Parathyroid adenoma (tissue), 2 donors: Measurements from ENCODE around the gene ETFB.
"Not testable (repeated sequence)": the region's sequence is repeated elsewhere in the genome, so short reads cannot be mapped to it uniquely, and the experiment has no call there.

Experiments used
- H2AFZ ChIP-seq: fragments of 300-600 bp; sonication (generic); one replicate; pipeline ENCODE4 v1.7.0; 2017; ENCODE audit warnings: antibody characterized with exemption, mild to moderate bottlenecking
- H3K27ac ChIP-seq: fragments of 300-600 bp; sonication (generic); one replicate; pipeline ENCODE4 v1.7.0; 2017
- H3K27me3 ChIP-seq: fragments of 300-600 bp; sonication (generic); one replicate; pipeline ENCODE4 v1.7.0; 2017; ENCODE audit warnings: low read length; ENCODE audit not compliant: control insufficient read depth, insufficient read depth
- H3K36me3 ChIP-seq: fragments of 300-600 bp; sonication (generic); one replicate; pipeline ENCODE4 v1.7.0; 2017; ENCODE audit warnings: low read length; ENCODE audit not compliant: control insufficient read depth, insufficient read depth
- H3K4me1 ChIP-seq: fragments of 300-600 bp; sonication (generic); one replicate; pipeline ENCODE4 v1.7.0; 2017; ENCODE audit warnings: control low read depth
- H3K4me2 ChIP-seq: fragments of 300-600 bp; sonication (generic); one replicate; pipeline ENCODE4 v1.7.0; 2017; ENCODE audit warnings: low read length
- H3K4me3 ChIP-seq: fragments of 300-600 bp; sonication (generic); one replicate; pipeline ENCODE4 v1.7.0; 2017; ENCODE audit warnings: low read depth, low read length
- H3K79me2 ChIP-seq: fragments of 300-600 bp; sonication (generic); one replicate; pipeline ENCODE4 v1.7.0; 2017; ENCODE audit warnings: control low read depth
- H3K9ac ChIP-seq: fragments of 300-600 bp; sonication (generic); one replicate; pipeline ENCODE4 v1.7.0; 2017; ENCODE audit warnings: mild to moderate bottlenecking
- H3K9me3 ChIP-seq: fragments of 300-600 bp; sonication (generic); one replicate; pipeline ENCODE4 v1.7.0; 2017; ENCODE audit warnings: low read length; ENCODE audit not compliant: control insufficient read depth
- CTCF ChIP-seq: fragments of 300-600 bp; sonication (generic); IDR thresholded peaks from one replicate; pipeline ENCODE4 v1.7.0; 2017; ENCODE audit warnings: antibody characterized with exemption, mild to moderate bottlenecking
- donor health status: primary hyperparathyroidism.

The ETFB gene

GRCh38 chr19:51402117-51402516 is 35.9 kb upstream of the ETFB start:
- Histone ChIP-seq H3K27me3 (no peaks in the 10 kb centered on the region), H3K4me3 (no peak overlapping the region)
- no peak for TF ChIP-seq CTCF

GRCh38 chr19:51399936-51400335 is 33.7 kb upstream of the ETFB start:
- H3K4me3 ChIP-seq, H3K9ac ChIP-seq, H3K27ac ChIP-seq: not testable (repeated sequence)

More at GRCh38 chr19:51402117-51402516, 35.9 kb upstream of the ETFB start:
- no peaks in the 10 kb centered on the region for H3K79me2 ChIP-seq
- no peaks in the 10 kb centered on the region for H3K4me1 ChIP-seq
- no peaks in the 10 kb centered on the region for H3K36me3 ChIP-seq
- no peak overlapping the region for H3K27ac ChIP-seq
- no peak overlapping the region for H2AFZ ChIP-seq
- no peak overlapping the region for H3K9ac ChIP-seq
- no peaks in the 10 kb centered on the region for H3K9me3 ChIP-seq
- H3K4me2 ChIP-seq = no peak overlapping the region

DNA sequence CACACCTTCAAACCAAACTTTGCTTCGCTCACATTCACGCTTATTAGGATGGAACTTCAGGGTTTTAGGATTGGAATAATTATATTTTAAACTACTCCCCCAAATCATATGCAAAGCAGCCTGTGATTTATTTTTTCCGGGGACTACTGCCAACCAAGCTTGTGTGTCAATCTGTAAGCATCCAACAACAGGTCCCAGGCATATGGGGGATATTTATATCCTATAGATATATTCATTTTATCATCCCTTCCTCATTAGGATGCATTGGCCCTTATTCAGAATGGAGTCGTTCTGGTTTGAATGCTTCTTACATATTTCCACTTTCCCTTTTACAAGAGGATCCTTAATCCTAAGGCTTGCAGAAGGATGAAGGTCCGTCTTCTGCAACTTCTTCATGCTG is 33.0 kb upstream of the ETFB start:
- TF ChIP-seq CTCF = no peak

More at GRCh38 chr19:51399936-51400335, 33.7 kb upstream of the ETFB start:
- not testable (repeated sequence) for H3K79me2 ChIP-seq, H3K4me2 ChIP-seq, H3K27me3 ChIP-seq, H3K36me3 ChIP-seq, H2AFZ ChIP-seq, H3K9me3 ChIP-seq, H3K4me1 ChIP-seq

DNA sequence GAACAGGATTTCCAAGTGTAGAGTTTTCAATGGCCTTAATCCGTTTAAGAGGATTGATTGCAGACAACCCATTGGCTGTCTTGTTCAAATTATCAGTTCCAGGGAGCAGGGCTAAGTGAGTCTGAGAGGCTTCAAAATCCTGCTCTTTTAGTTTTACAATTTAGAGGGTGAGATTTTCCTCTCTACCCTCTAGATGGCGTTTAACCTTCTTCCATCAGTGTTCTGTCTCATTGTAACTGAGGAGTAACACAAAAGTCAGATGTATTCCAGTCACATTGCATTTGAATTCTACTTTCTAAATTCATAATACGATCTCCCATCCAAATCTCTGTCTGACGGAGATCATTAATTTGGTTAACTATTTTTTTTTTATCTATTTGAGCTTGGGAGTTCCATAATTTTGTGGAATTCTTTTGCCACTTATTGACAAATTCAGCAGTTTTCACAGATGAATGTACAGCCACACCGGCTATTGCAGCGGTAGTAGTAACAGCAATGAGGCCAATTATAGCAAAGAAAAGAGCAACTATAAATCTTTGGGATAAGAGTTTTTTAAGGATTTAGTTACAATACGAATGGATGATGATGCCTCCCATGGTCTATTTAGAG is 32.0 kb upstream of the ETFB start:
- Histone ChIP-seq H3K27me3 (no peaks in the 10 kb centered on the region), H3K36me3 (no peaks in the 10 kb centered on the region), H3K79me2 (no peaks in the 10 kb centered on the region), H3K27ac (no peak overlapping the region), H3K4me2 (no peak overlapping the region), H3K9ac (no peak overlapping the region), H2AFZ (no peak overlapping the region), H3K9me3 (no peaks in the 10 kb centered on the region), H3K4me1 (peaks cover 3% of the 10 kb centered on the region), H3K4me3 (no peak overlapping the region)
- TF ChIP-seq CTCF = peak; percentile 60

More for the DNA sequence above, 33.0 kb upstream of the ETFB start:
- Histone ChIP-seq H3K27ac (no peak overlapping the region), H3K4me3 (no peak overlapping the region), H3K4me1 (no peaks in the 10 kb centered on the region), H2AFZ (no peak overlapping the region), H3K9me3 (no peaks in the 10 kb centered on the region), H3K79me2 (no peaks in the 10 kb centered on the region), H3K4me2 (no peak overlapping the region), H3K9ac (no peak overlapping the region), H3K27me3 (no peaks in the 10 kb centered on the region), H3K36me3 (no peaks in the 10 kb centered on the region)

- not testable (repeated sequence) for H3K4me2 ChIP-seq, H3K36me3 ChIP-seq, H3K4me1 ChIP-seq, H3K27ac ChIP-seq, H3K27me3 ChIP-seq, H3K9ac ChIP-seq, H3K79me2 ChIP-seq, H2AFZ ChIP-seq, H3K4me3 ChIP-seq, H3K9me3 ChIP-seq
These were observed 31.3 kb upstream of the ETFB start for GRCh38 chr19:51397453-51397852.

DNA sequence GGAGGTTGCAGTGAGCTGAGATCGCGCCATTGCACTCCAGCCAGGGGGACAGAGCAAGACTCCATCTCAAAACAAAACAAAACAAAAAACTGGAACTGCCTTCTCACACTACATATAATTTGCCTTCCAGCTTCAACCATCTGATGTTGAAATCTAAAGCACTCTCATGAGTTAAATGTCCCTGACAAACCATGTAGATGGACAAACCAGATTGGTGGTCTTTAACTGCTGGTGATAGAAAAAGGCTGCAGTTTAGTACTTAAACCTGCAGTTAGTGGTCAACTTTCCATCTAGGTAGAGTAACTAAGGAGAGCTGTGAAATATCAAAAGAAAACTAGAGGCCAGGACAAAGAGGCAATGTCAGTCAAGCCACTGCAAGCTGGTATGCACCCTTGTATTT is 30.0 kb upstream of the ETFB start:
- no peak overlapping the region for H3K27ac ChIP-seq
- no peaks in the 10 kb centered on the region for H3K9me3 ChIP-seq

More for the DNA sequence above, 30.0 kb upstream of the ETFB start:
- Histone ChIP-seq H3K79me2 (no peaks in the 10 kb centered on the region), H3K27me3 (no peaks in the 10 kb centered on the region), H3K9ac (no peak overlapping the region), H3K4me1 (peaks cover 3% of the 10 kb centered on the region), H3K4me3 (no peak overlapping the region), H3K36me3 (no peaks in the 10 kb centered on the region), H2AFZ (no peak overlapping the region), H3K4me2 (no peak overlapping the region)
- no peak for TF ChIP-seq CTCF
